ENCODE results near the gene PKHD1.

The PKHD1 gene

GRCh38 chr6:51812231-51812630 is 275.2 kb downstream of the PKHD1 start:
- TF ChIP-seq, protein P1, sequence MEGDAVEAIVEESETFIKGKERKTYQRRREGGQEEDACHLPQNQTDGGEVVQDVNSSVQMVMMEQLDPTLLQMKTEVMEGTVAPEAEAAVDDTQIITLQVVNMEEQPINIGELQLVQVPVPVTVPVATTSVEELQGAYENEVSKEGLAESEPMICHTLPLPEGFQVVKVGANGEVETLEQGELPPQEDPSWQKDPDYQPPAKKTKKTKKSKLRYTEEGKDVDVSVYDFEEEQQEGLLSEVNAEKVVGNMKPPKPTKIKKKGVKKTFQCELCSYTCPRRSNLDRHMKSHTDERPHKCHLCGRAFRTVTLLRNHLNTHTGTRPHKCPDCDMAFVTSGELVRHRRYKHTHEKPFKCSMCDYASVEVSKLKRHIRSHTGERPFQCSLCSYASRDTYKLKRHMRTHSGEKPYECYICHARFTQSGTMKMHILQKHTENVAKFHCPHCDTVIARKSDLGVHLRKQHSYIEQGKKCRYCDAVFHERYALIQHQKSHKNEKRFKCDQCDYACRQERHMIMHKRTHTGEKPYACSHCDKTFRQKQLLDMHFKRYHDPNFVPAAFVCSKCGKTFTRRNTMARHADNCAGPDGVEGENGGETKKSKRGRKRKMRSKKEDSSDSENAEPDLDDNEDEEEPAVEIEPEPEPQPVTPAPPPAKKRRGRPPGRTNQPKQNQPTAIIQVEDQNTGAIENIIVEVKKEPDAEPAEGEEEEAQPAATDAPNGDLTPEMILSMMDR (IDR thresholded peaks at IDR 0.05; ENCODE audit: insufficient read depth, low read depth, low read length, missing control alignments): no peak
- H3K4me3 ChIP-seq (ENCODE audit: low read depth, low read length): no peak overlapping the region

DNA sequence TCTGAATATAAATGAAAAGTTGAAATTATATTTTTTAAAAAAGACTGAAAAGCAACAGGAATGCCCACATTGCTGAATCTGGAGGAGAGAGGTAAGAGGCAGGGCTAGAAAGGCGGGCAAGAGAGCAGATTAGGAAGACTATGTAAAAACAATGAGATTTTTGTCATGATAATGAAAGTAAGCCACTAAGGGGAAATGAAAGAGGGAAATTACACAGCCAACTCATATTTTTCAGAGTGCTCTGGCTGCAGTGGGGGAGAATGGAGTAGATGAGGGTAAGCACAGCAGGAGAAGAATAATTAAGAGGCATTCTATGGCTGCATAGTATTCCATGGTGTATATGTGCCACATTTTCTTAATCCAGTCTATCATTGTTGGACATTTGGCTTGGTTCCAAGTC is 281.9 kb downstream of the PKHD1 start:
- no peak overlapping the region for H3K4me3 ChIP-seq (ENCODE audit: low read depth, low read length)
- TF ChIP-seq, protein P1 (IDR thresholded peaks at IDR 0.05; ENCODE audit: insufficient read depth, low read depth, low read length, missing control alignments): no peak
- DNase-seq (ENCODE audit: low read depth): peak; percentile 22

More at GRCh38 chr6:51812231-51812630, 275.2 kb downstream of the PKHD1 start:
- DNase-seq (ENCODE audit: low read depth): no peak

DNA sequence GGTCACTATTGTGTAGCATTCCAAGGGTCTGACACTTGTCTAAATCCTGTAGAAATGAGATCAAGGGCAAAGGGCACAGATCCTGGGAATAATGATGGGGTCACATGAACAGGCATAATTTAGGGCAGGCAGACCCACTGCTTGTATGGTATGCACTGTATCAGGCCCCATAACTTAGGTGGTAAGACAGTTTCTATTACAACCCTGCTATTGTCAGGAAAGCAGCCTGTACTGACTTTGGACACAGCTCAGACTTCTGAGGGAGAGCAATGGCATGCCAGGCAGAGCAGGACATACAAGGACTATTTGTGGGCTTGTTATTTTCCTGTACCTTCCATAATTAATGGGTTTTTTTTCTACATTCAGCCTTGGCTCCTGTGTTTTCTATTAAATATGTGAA is 286.8 kb downstream of the PKHD1 start:
- no peak overlapping the region for H3K4me3 ChIP-seq (ENCODE audit: low read depth, low read length)
- TF ChIP-seq, protein P1 (IDR thresholded peaks at IDR 0.05; ENCODE audit: insufficient read depth, low read depth, low read length, missing control alignments): no peak
- DNase-seq (ENCODE audit: low read depth): no peak

GRCh38 chr6:51793393-51793792 is 294.0 kb downstream of the PKHD1 start:
- TF ChIP-seq, protein P1 (IDR thresholded peaks at IDR 0.05; ENCODE audit: insufficient read depth, low read depth, low read length, missing control alignments): no peak
- DNase-seq (ENCODE audit: low read depth): no peak
- no peak overlapping the region for H3K4me3 ChIP-seq (ENCODE audit: low read depth, low read length)

GRCh38 chr6:51792273-51793030 is 295.0 kb downstream of the PKHD1 start:
- TF ChIP-seq, protein P1 (IDR thresholded peaks at IDR 0.05; ENCODE audit: insufficient read depth, low read depth, low read length, missing control alignments): no peak
- no peak overlapping the region for H3K4me3 ChIP-seq (ENCODE audit: low read depth, low read length)
- DNase-seq (ENCODE audit: low read depth): no peak

DNA sequence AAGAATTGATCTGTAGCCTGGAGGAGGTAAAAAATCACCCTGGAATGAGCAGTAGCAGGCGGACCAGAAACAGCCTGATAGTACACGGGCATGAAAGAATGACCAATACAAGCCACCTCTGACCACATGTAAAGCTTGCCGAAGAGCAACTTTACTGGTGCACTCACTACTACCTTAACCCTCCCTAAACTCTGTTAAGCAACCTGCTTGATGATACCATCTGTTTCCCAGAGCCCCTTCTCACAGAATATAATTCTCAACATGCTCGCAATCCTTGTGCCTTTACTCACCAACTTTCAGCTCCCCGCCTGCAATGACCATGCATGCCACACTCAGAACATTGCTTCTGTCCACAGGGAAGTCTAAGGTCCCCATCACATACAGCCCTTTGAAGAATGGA is 296.5 kb downstream of the PKHD1 start:
- no peak overlapping the region for H3K4me3 ChIP-seq (ENCODE audit: low read depth, low read length)
- TF ChIP-seq, protein P1 (IDR thresholded peaks at IDR 0.05; ENCODE audit: insufficient read depth, low read depth, low read length, missing control alignments): no peak
- DNase-seq (ENCODE audit: low read depth): no peak

DNA sequence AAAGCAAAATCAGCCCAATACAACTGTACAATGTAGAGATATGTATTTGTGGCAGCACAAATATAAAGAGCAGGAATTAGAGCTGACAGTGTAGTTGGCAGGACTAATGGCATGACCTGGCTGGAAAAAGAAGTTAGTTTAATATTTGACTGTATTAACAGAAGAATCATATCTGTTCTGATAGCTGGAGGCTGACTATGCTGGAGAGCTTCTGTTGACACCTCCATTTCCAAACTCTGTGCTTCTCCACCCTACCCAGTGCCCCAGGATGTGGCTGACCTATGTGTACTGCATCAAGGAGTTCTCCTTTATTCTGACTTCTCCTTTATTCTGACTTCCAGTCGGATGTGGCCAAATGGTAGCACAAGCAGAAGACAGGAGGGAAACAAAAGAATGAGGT is 299.3 kb downstream of the PKHD1 start:
- TF ChIP-seq, protein P1 (IDR thresholded peaks at IDR 0.05; ENCODE audit: insufficient read depth, low read depth, low read length, missing control alignments): no peak
- H3K4me3 ChIP-seq (ENCODE audit: low read depth, low read length): no peak overlapping the region
- DNase-seq (ENCODE audit: low read depth): no peak

Measured in GM12865 (cell line).